ENCODE results near the gene PSME3IP1. TPM values are rescaled to one million over a fixed set of nuclear protein-coding genes. Genes with fewer than 3 reads are reported as not detected.

PSME3IP1 gene
- total RNA-seq, 1 donor, result 70.2 TPM

GRCh38 chr16:57226701-57227621, 41.1 kb upstream of the PSME3IP1 start:
- peak overlapping the region; percentile 43 for H3K27ac ChIP-seq (ENCODE audit: low read depth, low read length)
- no peak for DNase-seq (ENCODE audit: insufficient read length, low spot score, missing footprints)
- H4K20me1 ChIP-seq (ENCODE audit: insufficient read depth, low read length), result no peaks in the 10 kb centered on the region
- H3K4me3 ChIP-seq (ENCODE audit: insufficient read depth, low read length), result no peak overlapping the region
- no peaks in the 10 kb centered on the region for H3K79me2 ChIP-seq (ENCODE audit: insufficient read depth, low read length)
- peaks cover 4% of the 10 kb centered on the region for H3K4me1 ChIP-seq (ENCODE audit: insufficient read depth, low read length)
- H3K4me2 ChIP-seq (ENCODE audit: insufficient read depth, low read length), result no peak overlapping the region
- H3K36me3 ChIP-seq (ENCODE audit: insufficient read depth, low read length), result peaks cover 79% of the 10 kb centered on the region
- no peaks in the 10 kb centered on the region for H3K9me3 ChIP-seq (ENCODE audit: low read depth, low read length)
- H3K27me3 ChIP-seq (ENCODE audit: insufficient read depth, low read length), result no peaks in the 10 kb centered on the region
- H2AFZ ChIP-seq (ENCODE audit: low read length), result no peak overlapping the region
- TF ChIP-seq, protein P1, sequence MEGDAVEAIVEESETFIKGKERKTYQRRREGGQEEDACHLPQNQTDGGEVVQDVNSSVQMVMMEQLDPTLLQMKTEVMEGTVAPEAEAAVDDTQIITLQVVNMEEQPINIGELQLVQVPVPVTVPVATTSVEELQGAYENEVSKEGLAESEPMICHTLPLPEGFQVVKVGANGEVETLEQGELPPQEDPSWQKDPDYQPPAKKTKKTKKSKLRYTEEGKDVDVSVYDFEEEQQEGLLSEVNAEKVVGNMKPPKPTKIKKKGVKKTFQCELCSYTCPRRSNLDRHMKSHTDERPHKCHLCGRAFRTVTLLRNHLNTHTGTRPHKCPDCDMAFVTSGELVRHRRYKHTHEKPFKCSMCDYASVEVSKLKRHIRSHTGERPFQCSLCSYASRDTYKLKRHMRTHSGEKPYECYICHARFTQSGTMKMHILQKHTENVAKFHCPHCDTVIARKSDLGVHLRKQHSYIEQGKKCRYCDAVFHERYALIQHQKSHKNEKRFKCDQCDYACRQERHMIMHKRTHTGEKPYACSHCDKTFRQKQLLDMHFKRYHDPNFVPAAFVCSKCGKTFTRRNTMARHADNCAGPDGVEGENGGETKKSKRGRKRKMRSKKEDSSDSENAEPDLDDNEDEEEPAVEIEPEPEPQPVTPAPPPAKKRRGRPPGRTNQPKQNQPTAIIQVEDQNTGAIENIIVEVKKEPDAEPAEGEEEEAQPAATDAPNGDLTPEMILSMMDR (IDR thresholded peaks at IDR 0.05; ENCODE audit: extremely low read depth, low read depth, low read length), result no peak

DNA sequence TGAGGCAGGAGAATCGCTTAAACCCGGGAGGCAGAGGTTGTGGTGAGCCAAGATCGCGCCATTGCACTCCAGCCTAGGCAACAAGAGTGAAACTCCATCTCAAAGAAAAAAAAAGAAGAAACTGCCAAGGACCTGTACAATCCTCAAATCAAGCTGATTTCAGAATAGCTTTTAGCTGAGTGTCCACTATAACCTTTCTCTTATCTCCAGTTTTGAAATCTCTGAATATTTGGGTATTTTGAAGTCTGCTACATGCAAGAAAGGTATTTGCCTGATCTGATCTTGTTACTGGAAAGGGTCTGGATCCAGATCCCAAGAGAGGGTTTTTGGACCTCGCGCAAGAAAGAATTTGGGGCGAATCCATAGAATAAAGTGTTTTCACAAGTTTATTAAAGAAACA, 40.1 kb upstream of the PSME3IP1 start:
- DNase-seq (ENCODE audit: insufficient read length, low spot score, missing footprints), result no peak
- Histone ChIP-seq H3K9me3 (ENCODE audit: low read depth, low read length) (no peaks in the 10 kb centered on the region), H3K27me3 (ENCODE audit: insufficient read depth, low read length) (no peaks in the 10 kb centered on the region), H3K4me1 (ENCODE audit: insufficient read depth, low read length) (peaks cover 4% of the 10 kb centered on the region), H3K4me2 (ENCODE audit: insufficient read depth, low read length) (no peak overlapping the region), H3K4me3 (ENCODE audit: insufficient read depth, low read length) (no peak overlapping the region), H4K20me1 (ENCODE audit: insufficient read depth, low read length) (no peaks in the 10 kb centered on the region), H3K79me2 (ENCODE audit: insufficient read depth, low read length) (no peaks in the 10 kb centered on the region), H3K36me3 (ENCODE audit: insufficient read depth, low read length) (peaks cover 79% of the 10 kb centered on the region), H3K27ac (ENCODE audit: low read depth, low read length) (no peak overlapping the region), H2AFZ (ENCODE audit: low read length) (no peak overlapping the region)
- TF ChIP-seq, protein P1 (IDR thresholded peaks at IDR 0.05; ENCODE audit: extremely low read depth, low read depth, low read length), result no peak

- H3K9me3 ChIP-seq (ENCODE audit: low read depth, low read length), result no peaks in the 10 kb centered on the region
- no peaks in the 10 kb centered on the region for H4K20me1 ChIP-seq (ENCODE audit: insufficient read depth, low read length)
- H3K79me2 ChIP-seq (ENCODE audit: insufficient read depth, low read length), result no peaks in the 10 kb centered on the region
- peaks cover 4% of the 10 kb centered on the region for H3K4me1 ChIP-seq (ENCODE audit: insufficient read depth, low read length)
- H3K27ac ChIP-seq (ENCODE audit: low read depth, low read length), result no peak overlapping the region
- H2AFZ ChIP-seq (ENCODE audit: low read length), result no peak overlapping the region
- TF ChIP-seq, protein P1 (IDR thresholded peaks at IDR 0.05; ENCODE audit: extremely low read depth, low read depth, low read length), result no peak
- H3K4me3 ChIP-seq (ENCODE audit: insufficient read depth, low read length), result no peak overlapping the region
- no peak for DNase-seq (ENCODE audit: insufficient read length, low spot score, missing footprints)
- H3K4me2 ChIP-seq (ENCODE audit: insufficient read depth, low read length), result no peak overlapping the region
- peaks cover 75% of the 10 kb centered on the region for H3K36me3 ChIP-seq (ENCODE audit: insufficient read depth, low read length)
- H3K27me3 ChIP-seq (ENCODE audit: insufficient read depth, low read length), result no peaks in the 10 kb centered on the region
These were observed 39.0 kb upstream of the PSME3IP1 start for GRCh38 chr16:57224651-57225335.

DNA sequence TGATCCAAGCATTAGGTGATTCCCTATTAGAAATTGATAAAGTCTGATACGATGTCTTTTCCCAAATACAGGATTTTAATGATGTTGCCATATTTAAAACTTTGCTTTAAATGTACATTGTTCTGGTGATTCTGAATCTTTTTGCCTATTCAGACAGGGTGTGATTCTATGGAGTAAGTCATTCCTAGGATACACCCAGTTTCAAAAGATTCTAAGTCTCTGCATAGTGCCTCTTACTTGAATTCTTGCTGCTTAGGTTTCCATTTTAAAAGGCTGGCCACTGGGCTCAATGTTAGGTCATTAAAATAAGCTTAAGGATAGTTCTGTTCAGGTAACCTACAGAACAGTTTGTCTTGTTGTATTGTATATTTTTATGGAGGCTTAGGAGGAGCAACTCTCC, 37.2 kb upstream of the PSME3IP1 start:
- Histone ChIP-seq H3K36me3 (ENCODE audit: insufficient read depth, low read length) (peaks cover 66% of the 10 kb centered on the region), H3K4me1 (ENCODE audit: insufficient read depth, low read length) (peaks cover 4% of the 10 kb centered on the region), H3K27me3 (ENCODE audit: insufficient read depth, low read length) (no peaks in the 10 kb centered on the region), H4K20me1 (ENCODE audit: insufficient read depth, low read length) (no peaks in the 10 kb centered on the region), H3K9me3 (ENCODE audit: low read depth, low read length) (no peaks in the 10 kb centered on the region), H3K4me3 (ENCODE audit: insufficient read depth, low read length) (no peak overlapping the region), H3K4me2 (ENCODE audit: insufficient read depth, low read length) (no peak overlapping the region), H3K79me2 (ENCODE audit: insufficient read depth, low read length) (no peaks in the 10 kb centered on the region), H2AFZ (ENCODE audit: low read length) (no peak overlapping the region), H3K27ac (ENCODE audit: low read depth, low read length) (no peak overlapping the region)
- DNase-seq (ENCODE audit: insufficient read length, low spot score, missing footprints), result no peak
- TF ChIP-seq, protein P1 (IDR thresholded peaks at IDR 0.05; ENCODE audit: extremely low read depth, low read depth, low read length), result no peak

Data from osteoblast (primary cell).